Stimulated activated CD4-positive, alpha-beta T cell treated with anti-CD3 and anti-CD28 coated beads, TNF-alpha, amount 100 ng/mL, for 48 hours (primary cell): ENCODE measurements around the gene PSD2.

Experiments used
- DNase-seq, 3 donors: peaks; one replicate each; pipeline ENCODE4 v3.0.0-alpha.2; 2020; ENCODE audit warnings: low read depth in 3 of 3

PSD2 gene

DNA sequence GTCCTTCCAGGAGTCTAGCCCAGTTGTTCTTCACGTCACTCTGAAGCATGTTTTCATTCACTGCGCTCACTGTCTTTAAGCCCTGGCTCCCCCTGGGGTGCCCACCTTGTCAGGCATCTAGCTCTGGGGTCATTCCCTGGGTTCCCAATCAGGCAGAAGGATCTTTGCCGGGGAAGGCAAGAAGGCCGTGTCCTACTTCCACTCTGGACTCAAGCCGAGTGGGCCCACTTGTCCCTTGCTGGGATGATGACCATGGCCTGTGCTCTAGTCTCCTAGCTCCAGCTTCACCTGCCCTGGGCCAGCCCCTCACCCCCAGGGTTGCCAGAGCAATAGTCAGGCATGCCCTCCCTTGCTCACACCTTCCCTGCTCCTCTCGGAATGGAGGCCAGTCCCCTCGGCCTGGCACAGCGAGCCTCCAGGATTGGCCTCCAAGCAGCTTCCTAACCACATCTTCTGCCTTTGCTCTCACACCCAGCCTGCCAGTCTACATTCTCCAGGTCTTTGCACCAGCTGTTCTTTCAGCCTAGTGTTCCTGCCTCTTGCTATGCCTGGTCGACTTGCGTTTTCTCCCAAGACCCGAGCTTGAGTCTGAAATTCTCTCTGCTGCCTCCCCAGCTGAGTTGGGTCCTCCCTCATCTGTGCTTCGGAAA, 32.2 kb upstream of the PSD2 start:
- DNase-seq = no peak

DNA sequence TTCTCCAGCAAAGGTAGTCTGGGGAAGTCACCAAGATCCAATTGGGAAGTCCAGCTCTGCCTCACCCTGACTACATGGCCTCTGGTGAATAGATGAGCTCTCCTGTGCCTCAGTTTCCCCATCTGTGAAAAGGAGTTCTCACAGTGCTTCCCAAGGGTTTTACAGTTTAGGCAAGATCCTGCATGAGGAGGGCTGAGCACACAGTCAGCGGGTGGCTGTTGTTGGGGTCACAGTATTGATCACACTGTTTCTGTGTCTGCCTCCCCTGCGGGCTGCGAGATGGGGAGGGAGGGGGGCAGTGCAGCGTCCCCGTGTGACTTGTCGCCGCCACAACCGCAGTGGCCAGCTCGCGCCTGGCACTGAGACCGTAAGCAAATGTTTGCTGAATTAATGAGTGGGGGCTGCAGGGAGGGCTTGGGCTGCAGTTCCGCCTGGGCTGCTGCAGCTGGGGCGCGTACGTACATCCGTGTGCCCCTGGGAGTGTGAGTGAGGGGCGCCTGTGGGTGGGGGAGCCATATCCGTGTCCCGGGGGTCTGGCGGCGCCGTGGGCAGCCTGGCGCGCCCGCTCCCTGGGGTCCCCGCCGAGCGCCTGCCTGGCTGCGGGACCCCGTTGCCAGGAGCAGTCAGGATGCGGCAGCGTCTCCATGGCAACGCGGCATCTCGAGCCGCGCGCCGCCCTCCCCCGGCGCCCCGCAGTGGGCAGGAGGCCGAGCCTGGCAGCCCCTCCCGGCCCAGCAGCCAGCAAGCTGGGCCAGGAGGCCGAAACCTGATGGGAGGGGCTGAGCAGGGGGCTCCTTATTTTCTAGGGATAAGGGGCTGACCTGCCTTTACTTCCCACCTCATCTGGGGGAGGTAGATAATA, 31.4 kb upstream of the PSD2 start:
- no peak for DNase-seq

DNA sequence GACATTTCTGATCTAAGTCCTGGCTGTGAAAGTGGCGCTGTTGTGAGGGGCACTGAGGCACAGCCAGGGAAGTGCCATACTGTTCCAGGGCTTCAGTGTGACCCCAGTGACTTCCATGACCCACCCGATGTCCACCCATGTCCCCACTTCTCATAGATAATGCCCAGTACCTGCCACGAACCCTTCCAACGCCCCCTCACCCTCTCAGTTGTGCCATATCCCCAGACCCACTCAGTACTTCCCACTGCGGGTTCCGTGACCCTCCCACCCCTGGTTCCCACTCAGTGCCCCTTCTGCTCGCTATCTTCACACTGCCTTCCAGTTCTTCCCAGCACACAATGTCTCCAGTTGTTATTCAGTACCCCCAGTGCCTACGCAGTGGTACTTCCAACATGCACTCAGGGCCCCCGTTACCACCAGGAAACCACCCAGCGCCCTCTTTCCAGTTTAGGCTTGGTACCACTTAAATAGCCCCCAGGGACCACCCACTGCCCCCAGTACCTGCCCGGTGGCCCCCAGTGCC, 30.7 kb upstream of the PSD2 start:
- no peak for DNase-seq

DNA sequence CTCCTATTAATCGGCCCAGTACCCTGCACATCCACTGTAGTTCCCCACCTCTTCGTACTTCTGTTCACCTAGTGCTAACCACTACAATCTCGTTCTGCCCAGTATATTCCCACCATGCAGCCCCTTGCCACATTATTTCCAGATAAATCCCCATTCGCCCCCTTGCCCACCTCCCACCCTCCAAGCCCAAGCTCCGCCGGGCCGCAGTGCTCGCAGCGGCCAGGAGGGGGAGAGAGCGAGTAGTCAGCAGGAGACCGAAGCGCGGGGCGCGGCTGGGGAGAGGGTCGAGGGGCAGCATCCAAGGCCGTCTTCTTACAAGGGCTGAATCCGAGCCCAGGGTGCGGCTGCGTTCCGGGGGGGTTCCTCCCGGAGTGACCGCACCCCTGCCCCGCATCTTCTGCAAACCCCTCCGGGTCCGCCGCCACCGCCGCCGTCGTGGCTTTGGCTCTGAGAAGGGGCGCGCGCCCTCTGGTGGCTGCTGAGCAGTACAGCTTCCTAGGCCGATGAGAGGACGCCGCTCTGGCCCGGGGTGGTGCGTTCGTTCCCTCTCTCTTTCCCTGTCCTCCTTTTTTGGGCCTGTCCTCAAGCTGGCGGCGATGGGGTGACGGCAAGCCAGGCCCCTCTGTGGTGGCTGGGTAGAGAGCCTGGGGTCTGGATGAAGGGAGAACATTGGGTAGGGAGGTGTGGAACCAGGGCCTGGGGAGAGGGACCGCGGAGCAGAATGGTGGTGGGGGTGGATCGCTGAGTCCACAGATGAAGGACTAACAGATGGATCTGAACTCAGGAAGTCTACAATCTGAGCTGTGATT, 30.0 kb upstream of the PSD2 start:
- peak; percentile 52 to 82 (median 70) for DNase-seq

DNA sequence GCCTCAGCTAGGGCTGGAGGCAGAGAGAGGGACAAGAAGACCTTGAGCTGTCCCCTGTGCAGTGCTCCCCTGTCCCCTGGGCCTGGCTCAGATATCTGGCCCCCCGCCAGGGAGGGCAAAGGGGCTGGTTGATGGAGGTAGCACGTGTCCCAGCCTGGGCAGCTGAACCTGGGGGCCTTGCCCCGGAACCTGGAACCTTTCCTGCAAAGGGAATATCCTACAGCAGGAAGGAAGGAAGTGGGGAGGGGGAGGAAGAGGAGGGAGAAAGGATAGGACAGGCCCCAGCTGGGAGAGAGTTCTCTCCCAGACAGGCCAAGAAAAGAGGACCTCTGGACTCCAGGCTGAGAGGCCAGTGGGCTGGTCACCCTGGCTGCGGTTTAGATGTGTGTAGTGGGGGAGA, 27.6 kb upstream of the PSD2 start:
- no peak for DNase-seq

DNA sequence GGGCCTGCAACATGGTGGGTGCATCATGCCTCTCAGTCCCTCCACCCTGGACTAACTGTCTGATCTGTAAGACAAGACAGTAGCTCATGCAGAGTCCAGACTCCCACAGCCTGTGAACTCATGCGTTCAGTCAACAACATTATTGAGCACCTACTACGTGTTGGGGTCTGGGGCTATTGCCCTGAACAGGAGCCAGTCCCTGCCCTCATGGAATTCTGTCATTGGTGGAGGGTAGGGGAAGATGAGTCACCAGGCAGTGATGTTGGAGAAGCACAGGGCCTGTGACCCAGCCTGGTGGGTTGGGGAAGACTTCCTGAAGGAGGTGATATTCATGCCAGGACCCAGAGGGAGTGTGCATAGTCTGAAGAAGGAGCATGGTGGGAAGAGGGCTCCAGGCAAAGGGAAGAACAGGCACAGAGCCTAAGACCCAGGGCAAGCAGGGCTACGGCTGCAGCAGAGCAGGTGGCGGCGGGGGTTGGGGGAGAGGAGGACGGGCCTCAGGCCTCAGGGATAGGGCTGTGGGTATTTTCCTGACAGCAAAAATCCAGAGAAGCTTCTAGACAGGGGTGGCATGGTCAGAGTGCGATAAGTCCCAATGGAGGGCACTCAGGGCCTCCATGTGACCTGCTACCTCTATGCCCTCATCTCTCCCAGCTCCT, 26.7 kb upstream of the PSD2 start:
- no peak for DNase-seq

DNA sequence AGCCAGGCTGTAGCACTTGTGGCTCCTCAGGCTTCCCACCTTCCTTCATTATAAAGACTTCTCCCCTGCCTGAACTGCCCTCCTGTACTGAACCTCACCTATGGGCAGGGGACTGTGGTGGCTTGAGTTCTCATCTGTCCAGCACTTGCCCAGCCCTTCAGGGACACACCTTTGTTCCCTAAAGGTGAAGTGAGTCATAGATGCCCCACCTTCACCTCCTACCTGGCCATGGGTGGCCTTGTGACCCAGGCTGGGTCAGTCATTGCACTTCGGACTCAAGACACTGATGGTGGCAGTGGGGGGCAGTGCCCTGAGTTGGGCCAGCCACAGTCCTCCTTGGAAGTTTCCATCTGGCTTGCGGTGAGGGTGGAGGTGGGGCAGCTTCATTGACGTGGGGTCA, 26.1 kb upstream of the PSD2 start:
- DNase-seq = no peak

DNA sequence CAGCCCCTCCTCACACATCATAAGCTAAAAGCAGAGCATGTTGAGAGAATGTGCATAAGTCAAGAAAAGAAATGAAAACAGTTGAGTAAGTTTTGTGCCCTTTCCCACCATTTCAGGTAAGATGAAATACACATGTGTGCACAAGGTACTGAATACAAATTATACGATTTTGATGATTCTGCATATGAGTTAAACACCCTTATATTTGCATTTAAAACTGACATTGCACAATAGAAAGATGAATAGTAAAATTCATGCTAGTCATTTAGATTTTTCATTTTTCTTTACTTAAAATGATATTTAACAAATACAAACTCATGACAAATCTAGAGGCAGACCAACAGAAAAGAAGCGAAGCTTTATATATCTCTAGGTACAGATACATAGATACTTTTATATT, 24.9 kb upstream of the PSD2 start:
- DNase-seq = no peak

DNA sequence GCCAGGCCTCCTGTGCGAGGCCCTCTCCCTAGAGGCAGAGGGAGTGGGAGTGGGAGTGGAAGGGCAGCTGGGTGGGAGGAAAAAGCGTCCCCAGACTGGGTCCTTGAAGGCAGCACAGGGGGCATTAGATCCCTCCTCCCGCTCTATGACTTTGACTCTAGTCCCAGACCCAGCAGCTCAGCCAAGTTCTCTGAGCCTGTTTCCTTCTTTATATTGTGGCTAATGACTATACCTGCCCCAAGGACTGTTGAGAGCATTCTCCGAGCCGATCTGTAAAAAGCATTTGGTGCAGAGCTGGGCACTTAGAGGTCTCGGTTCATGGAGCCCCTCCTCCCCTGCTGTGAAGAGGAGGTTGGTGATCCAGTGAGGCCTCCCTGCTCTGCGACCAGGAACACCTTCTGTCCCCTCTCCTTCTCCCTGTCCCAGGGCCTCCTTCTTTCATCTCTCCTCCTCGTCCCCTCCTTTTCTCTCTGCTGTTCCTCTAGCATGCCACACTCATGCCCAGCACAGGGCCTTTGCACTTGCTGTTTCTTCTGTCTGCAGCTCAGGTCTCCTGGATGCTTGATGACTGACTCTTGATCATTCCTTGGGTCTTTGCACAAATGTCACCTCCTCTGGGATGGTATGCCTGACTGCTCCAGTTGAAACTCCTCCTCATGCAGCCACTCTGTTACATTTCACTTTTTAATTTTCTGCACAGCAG, 23.4 kb upstream of the PSD2 start:
- no peak for DNase-seq

DNA sequence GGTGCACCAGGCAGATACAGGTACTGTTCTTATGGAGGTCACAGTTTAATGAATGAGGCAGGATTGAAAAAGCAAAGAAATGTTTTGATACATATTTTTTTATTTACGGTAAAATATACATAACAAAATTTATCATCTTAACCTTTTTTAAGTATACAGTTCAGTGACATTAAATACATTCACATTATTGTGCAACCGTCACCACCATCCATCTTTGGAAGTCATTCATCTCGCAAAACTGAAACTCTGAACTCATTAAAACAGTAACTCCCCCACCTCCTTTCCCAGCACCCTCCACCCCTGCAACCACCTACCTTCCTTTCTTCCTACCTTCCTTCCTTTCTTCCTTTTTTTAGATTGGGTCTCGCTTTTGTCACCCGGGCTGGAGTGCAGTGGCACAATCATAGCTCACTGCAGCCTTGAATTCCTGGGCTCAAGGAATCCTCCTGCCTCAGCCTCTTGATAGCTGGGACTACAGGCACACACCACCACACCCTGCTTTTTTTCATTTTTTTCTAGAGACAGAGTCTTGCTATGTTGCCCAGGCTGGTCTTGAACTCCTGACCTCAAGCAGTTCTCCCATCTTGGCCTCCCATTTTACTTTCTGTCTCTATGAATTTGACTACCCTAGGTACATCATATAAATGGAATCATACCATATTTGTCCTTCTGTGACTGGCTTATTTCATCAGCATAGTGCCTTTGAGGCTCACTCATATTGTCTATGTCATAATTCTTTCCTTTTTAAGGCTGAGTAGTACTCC, 22.5 kb upstream of the PSD2 start:
- no peak for DNase-seq

DNA sequence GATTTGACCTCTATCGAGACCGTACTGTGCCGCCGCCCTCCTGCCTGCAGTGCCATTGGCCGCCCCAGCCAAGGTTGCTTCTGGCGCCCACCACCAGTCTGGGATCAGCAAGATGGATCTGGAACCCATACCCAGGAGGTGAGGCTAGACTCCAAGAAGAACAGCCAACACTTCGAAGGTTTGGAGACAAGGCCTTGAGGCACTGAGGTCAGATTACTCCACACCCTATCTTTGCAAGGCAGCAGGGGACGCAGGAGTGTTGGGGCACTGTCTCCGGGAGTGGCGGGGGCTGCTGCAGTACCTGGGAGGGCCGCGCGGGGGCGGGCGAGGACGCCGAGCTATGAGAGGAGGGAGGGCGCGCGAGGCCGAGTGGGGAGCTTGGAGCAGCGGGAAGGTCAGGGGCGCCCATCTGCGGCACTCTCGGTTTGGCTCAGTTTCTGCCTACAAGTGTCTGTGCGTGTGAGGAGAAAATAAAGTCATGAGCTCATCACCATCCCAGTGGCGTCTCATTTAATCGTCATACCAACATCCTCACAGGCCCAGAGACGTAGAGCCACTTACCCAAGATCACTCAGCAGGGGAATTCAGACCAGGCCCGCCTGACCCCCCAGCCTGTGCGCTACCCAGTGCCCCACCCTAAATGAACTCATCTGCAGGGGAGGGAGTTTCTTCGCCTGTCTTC, 20.5 kb upstream of the PSD2 start:
- peak; percentile 63 to 79 (median 67) for DNase-seq

DNA sequence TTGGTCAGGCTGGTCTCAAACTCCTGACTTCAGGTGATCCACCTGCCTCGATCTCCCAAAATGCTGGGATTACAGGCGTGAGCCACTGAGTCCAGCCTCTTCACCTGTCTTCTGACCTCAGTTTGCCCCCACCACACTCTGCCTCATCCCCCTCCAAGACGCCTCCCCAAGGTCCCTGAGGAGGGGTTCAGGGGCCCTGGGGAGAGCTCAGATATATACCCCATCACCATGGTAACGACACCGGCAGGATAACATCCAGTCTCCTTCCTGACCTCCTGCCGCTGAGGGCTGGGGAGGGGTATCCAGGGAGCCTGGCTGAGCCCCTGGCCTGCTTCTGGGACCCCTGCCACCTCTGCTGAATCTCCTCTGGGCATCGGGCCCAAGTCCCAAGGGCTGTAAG, 19.7 kb upstream of the PSD2 start:
- DNase-seq = no peak

DNA sequence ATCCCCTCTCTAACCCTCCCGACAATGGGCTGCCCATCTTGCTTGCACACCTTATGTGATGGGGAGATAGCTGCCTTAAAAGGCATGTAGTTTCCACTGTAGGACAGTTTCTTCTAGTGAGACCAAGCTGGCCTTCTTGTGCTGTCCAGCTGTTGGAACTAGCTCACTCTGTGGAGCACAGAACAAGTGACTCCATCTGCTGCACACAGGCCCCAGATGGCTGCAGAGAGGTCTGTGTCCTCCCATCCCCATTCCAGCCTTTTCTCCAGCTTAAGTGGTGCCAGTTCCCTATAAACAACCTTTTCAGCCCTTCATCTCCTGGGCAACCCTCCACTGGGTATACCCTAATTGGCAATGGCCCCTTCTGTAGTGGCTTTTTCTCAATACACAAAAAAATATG, 18.7 kb upstream of the PSD2 start:
- no peak for DNase-seq

DNA sequence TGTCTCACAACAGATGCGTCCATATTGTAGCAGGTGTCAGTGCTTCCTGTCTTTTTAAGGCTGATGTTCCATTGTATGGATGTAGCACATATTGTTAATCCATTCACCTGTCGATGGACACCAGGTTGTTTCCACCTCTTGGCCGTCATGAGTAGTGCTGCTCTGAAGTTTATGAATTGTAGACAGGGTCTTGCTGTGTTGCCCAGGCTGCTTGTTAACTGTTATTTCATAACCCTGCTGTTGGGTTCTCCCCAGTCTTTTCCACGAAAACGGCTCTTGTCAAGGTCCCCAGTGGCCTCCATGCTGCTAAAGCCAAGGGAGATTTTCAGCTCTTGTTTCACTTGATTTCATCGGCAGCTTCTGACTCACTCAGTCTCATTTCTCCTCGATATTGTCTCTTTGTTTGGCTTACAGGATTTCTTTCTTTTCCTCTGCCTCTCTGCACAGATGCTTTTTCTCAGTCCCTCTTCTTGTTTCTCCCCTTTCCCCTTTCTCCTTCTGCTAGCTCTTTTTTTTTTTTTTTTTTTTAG, 12.1 kb upstream of the PSD2 start:
- DNase-seq = no peak

DNA sequence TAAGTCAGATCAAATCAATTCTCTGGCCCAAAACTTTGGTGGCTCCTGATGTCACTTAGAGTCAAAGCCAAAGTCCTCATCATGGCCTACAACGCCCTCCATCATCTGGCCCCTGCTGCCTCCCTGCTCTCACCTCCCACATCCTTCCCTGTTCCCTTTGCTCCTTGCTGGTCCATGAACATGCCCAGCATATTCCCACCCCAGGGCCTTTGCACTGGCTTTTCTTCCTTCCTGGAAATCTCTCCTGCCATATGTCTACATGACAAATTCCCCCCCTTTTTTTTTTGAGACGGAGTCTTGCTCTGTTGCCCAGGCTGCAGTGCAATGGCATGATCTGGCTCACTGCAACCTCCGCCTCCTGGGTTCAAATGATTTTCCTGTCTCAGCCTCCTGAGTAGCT, 11.1 kb upstream of the PSD2 start:
- DNase-seq = no peak

DNA sequence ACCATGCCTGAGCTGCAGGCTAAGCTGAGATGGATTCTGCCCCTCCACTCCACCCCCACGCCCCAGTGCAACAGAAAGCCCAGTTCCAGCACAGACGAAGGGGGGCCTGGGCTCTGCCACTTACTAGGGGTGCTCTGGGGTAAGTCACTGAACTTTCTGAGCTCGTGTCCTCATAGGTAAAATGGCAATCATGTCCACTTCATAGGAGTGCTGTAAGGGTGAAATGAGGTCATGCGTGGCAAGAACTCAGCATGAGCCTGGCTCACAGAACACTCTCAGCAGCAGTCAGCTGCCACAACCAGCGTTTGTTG, 8.4 kb upstream of the PSD2 start:
- no peak for DNase-seq

DNA sequence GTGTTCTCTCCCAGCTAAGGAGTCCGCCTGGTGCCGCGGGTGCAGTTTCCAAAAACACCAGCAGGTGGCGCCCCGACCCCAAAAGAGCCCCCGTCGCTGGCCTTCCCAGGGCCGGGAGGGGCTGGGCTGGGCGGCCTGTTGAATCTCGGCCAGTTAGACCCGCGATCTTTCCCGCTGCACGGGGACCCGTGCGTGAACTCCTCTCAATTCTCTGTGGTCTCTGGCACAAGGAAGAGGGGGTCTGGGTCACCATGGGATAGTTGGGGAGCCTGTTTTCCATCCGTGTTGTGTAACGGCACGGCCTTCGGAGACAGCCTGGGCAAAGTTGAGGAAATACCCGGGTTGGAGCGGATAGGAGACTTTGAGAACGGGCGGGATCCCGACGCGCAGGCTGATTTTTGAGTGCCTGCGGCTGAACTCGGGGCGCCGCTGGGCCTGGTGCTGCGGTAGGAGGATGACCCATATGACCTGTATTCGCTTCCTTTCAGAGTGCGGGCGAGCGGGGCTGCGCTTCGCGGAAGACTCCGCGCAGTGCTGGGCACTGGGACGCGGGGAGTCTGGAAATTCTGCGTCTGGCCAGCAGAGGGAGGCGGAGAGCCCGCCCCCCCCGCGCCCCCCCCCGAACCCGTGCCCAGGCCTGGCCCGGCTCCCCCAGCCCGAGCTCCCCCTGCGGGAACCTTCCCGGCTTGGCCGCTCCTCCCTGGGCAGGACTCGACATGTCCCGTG, 7.9 kb upstream of the PSD2 start:
- DNase-seq = peak; percentile 72 to 79 (median 72)

DNA sequence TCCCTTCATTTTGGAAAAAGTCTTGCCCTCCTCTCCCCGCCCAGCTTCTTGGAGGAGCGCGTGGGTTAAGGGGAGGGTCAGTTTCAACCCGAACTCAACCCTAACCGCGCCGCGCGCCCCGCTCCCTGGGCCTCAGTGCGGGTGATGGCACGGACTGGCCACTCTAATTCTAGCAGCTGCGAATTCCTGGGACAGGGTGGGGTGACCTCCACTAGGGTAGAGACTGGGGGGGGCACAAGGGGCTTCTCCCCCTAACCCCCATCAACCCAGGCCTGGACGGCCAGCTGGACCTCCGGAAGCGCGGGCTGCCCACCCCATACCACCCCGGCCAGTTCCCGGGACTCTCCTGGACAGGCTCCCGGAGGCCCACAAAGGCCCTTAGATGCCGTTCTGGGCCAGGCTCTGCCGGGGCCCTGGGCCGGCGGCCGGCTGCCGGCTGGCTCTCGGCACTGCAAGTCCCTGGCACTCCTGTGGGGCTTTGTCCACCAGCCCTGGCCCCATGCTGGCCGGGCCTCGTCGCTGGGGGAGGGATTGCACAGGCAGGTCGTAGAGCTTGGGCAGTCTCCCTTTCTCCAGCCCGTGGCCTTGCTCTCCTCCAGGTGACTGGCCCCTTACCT, 7.2 kb upstream of the PSD2 start:
- no peak for DNase-seq
